Neural progenitor cell (in vitro differentiated cells): Measurements from ENCODE around the gene PTPRB. TPM values are rescaled to one million over a fixed set of nuclear protein-coding genes. Genes with fewer than 3 reads are reported as not detected.

Experiments used
- DNase-seq: peaks from one replicate; pipeline ENCODE4 v3.0.0-alpha.2; 2016; ENCODE audit warnings: low spot score
- H2AFZ ChIP-seq: fragments of 200-600 bp; sonication (generic); replicated peaks from 2 replicates; pipeline ENCODE4 v1.6.1; 2016; ENCODE audit warnings: antibody characterized with exemption
- H3F3A ChIP-seq: fragments of 200-600 bp; sonication (generic); 2 replicates; pipeline ENCODE4 v1.6.1; 2016; ENCODE audit warnings: antibody characterized with exemption, low read depth
- H3K27ac ChIP-seq: fragments of 200-600 bp; sonication (generic); 2 replicates; pipeline ENCODE4 v1.5.1; 2016; ENCODE audit warnings: mild to moderate bottlenecking
- H3K27me3 ChIP-seq: fragments of 200-600 bp; sonication (generic); 2 replicates; pipeline ENCODE4 v1.6.1; 2016; ENCODE audit warnings: mild to moderate bottlenecking, moderate library complexity
- H3K36me3 ChIP-seq: fragments of 200-600 bp; sonication (generic); 2 replicates; pipeline ENCODE4 v1.5.1; 2016
- H3K4me1 ChIP-seq: fragments of 200-600 bp; sonication (generic); 2 replicates; pipeline ENCODE4 v1.6.1; 2016; ENCODE audit warnings: mixed run types
- H3K4me2 ChIP-seq: fragments of 200-600 bp; sonication (generic); 2 replicates; pipeline ENCODE4 v1.6.1; 2016
- H3K4me3 ChIP-seq: fragments of 200-600 bp; sonication (generic); 2 replicates; pipeline ENCODE4 v1.5.1; 2016
- H3K79me2 ChIP-seq: fragments of 200-600 bp; sonication (generic); 2 replicates; pipeline ENCODE4 v1.6.1; 2016; ENCODE audit warnings: low read depth
- H3K9ac ChIP-seq: fragments of 200-600 bp; sonication (generic); 2 replicates; pipeline ENCODE4 v1.6.1; 2016
- H3K9me3 ChIP-seq: fragments of 200-600 bp; sonication (generic); 2 replicates; pipeline ENCODE4 v1.5.1; 2016; ENCODE audit warnings: low read depth
- H4K20me1 ChIP-seq: fragments of 200-600 bp; sonication (generic); 2 replicates; pipeline ENCODE4 v1.6.1; 2016; ENCODE audit warnings: low read depth
- H3K27ac Mint-ChIP-seq: 3 replicates; pipeline ENCODE4 v1.8.0; 2021; ENCODE audit warnings: mixed read lengths
- H3K27me3 Mint-ChIP-seq: 2 replicates; pipeline ENCODE4 v1.8.0; 2022; ENCODE audit warnings: low read depth, mild to moderate bottlenecking, inconsistent platforms, moderate library complexity, mixed read lengths; ENCODE audit not compliant: insufficient read depth
- H3K36me3 Mint-ChIP-seq: 3 replicates; pipeline ENCODE4 v1.8.0; 2021; ENCODE audit warnings: mixed read lengths
- H3K4me1 Mint-ChIP-seq: 3 replicates; pipeline ENCODE4 v1.8.0; 2021; ENCODE audit warnings: mixed read lengths
- H3K4me3 Mint-ChIP-seq: 3 replicates; pipeline ENCODE4 v1.8.0; 2021; ENCODE audit warnings: mild to moderate bottlenecking, moderate library complexity, mixed read lengths
- H3K9me3 Mint-ChIP-seq: 3 replicates; pipeline ENCODE4 v1.8.0; 2020; ENCODE audit warnings: mixed read lengths
- EZH2 ChIP-seq: fragments of 200-600 bp; sonication (generic); IDR thresholded peaks from 2 replicates; pipeline ENCODE4 v1.6.1; 2017; ENCODE audit warnings: antibody characterized with exemption, mild to moderate bottlenecking, moderate library complexity
- EZH2phosphoT487 ChIP-seq: fragments of 200-600 bp; sonication (generic); IDR thresholded peaks from 2 replicates; pipeline ENCODE4 v1.6.1; 2017; ENCODE audit warnings: antibody characterized with exemption
- total RNA-seq: library from RNA; depleted of rRNA; stranded (reverse); fragments of >200 nt; gene quantifications from 2 replicates; pipeline ENCODE4 v1.2.3, GENCODE V29; 2015; ENCODE audit warnings: low replicate concordance
- TF ChIP-seq, protein P1 (sequence below): fragments of 200-600 bp; sonication (generic); IDR thresholded peaks from 2 replicates; pipeline ENCODE4 v1.5.1; 2017; ENCODE audit warnings: antibody characterized with exemption, mild to moderate bottlenecking

The PTPRB gene
- total RNA-seq, 1 donor from 2014 or later, result not detected

DNA sequence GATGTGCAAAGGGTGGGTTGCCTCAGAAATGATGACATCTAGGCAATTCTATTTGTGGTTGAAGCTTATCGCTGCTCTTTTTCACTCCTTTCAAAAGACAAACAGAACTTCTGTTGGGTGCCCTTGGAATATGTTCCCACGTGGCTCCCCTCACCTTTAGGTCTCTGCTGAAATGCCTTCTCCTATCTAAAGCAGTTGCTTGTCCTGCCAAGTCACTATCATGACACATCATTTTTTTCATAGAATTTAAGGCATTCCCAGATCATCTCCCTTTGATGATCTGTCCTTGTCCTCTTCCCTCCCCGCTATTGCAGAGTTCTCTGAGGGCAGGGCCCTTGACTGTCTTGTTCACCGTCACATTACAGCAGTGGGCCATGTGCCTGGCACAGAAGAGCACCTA is 75.7 kb downstream of the PTPRB start:
- no peak overlapping the region for H3K27ac Mint-ChIP-seq
- no peaks in the 10 kb centered on the region for H3K4me1 Mint-ChIP-seq
- TF ChIP-seq EZH2phosphoT487, result no peak
- TF ChIP-seq, protein P1, sequence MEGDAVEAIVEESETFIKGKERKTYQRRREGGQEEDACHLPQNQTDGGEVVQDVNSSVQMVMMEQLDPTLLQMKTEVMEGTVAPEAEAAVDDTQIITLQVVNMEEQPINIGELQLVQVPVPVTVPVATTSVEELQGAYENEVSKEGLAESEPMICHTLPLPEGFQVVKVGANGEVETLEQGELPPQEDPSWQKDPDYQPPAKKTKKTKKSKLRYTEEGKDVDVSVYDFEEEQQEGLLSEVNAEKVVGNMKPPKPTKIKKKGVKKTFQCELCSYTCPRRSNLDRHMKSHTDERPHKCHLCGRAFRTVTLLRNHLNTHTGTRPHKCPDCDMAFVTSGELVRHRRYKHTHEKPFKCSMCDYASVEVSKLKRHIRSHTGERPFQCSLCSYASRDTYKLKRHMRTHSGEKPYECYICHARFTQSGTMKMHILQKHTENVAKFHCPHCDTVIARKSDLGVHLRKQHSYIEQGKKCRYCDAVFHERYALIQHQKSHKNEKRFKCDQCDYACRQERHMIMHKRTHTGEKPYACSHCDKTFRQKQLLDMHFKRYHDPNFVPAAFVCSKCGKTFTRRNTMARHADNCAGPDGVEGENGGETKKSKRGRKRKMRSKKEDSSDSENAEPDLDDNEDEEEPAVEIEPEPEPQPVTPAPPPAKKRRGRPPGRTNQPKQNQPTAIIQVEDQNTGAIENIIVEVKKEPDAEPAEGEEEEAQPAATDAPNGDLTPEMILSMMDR, result no peak
- TF ChIP-seq EZH2, result no peak
- H3K9me3 Mint-ChIP-seq, result no peaks in the 10 kb centered on the region
- no peak for DNase-seq
- H3K27me3 Mint-ChIP-seq, result no peaks in the 10 kb centered on the region
- Histone ChIP-seq H3F3A (no peaks in the 10 kb centered on the region), H3K9me3 (no peaks in the 10 kb centered on the region), H3K79me2 (no peaks in the 10 kb centered on the region), H3K9ac (no peak overlapping the region), H3K27me3 (no peaks in the 10 kb centered on the region), H2AFZ (no peak overlapping the region), H4K20me1 (no peaks in the 10 kb centered on the region), H3K4me1 (no peaks in the 10 kb centered on the region), H3K4me2 (no peak overlapping the region), H3K4me3 (no peak overlapping the region), H3K36me3 (no peaks in the 10 kb centered on the region), H3K27ac (no peak overlapping the region)
- H3K36me3 Mint-ChIP-seq, result no peaks in the 10 kb centered on the region
- no peak overlapping the region for H3K4me3 Mint-ChIP-seq

DNA sequence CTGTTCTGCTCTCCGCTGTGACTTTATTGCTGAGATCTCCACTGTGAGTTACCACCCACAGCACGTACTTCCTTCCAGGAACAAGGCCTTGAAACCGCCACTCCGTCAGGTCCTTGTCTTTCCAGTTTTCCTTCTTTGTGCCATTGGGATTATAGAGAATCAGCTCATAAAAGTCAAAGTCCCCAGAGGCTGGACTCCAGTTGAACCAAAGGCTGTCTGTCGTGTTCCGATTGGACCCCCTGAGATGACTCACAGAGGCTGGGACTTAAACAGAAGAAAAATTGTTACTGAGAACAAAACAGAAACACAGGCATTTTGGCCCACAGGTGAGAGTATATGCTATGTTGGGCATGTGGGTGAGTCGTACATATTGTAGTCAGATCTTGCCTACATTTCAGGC is 76.6 kb downstream of the PTPRB start:
- H3K4me3 Mint-ChIP-seq, result no peak overlapping the region
- H3K27me3 Mint-ChIP-seq, result no peaks in the 10 kb centered on the region
- no peak overlapping the region for H2AFZ ChIP-seq
- no peaks in the 10 kb centered on the region for H3K36me3 ChIP-seq
- no peak overlapping the region for H3K27ac ChIP-seq
- TF ChIP-seq, protein P1, result no peak
- TF ChIP-seq EZH2, result no peak
- no peak for TF ChIP-seq EZH2phosphoT487
- no peak overlapping the region for H3K9ac ChIP-seq
- H3F3A ChIP-seq, result no peaks in the 10 kb centered on the region
- no peak overlapping the region for H3K4me2 ChIP-seq
- no peak for DNase-seq
- H3K9me3 Mint-ChIP-seq, result no peaks in the 10 kb centered on the region
- no peak overlapping the region for H3K4me3 ChIP-seq
- H3K36me3 Mint-ChIP-seq, result no peaks in the 10 kb centered on the region
- H4K20me1 ChIP-seq, result no peaks in the 10 kb centered on the region
- H3K27me3 ChIP-seq, result no peaks in the 10 kb centered on the region
- H3K4me1 Mint-ChIP-seq, result no peaks in the 10 kb centered on the region
- H3K79me2 ChIP-seq, result no peaks in the 10 kb centered on the region
- no peak overlapping the region for H3K27ac Mint-ChIP-seq
- H3K9me3 ChIP-seq, result no peaks in the 10 kb centered on the region
- H3K4me1 ChIP-seq, result no peaks in the 10 kb centered on the region

DNA sequence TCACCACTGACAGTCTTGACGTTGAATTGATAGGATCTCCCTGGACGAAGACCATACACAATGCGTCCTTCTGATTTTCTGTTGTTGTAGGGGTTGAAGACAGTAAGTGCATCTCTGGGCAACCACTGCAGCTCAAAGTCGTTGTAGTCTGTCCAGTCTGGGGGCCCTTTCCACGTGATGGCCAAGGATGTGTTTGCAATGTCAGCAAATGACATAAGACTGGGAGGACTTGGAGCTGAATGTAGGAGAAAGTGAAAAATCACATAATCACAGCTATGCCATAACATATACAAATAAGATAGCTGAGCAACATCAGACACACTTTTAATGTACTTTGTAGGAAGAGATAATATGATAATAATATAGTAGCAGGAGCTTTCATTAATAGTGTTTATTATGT is 77.8 kb downstream of the PTPRB start:
- no peaks in the 10 kb centered on the region for H3K27me3 ChIP-seq
- no peaks in the 10 kb centered on the region for H3K36me3 ChIP-seq
- H3K4me1 ChIP-seq, result peaks cover 6% of the 10 kb centered on the region
- H3K4me3 ChIP-seq, result no peak overlapping the region
- H3K27ac ChIP-seq, result no peak overlapping the region
- no peak overlapping the region for H3K4me2 ChIP-seq
- H2AFZ ChIP-seq, result no peak overlapping the region
- Mint-ChIP-seq H3K27ac (no peak overlapping the region), H3K9me3 (no peaks in the 10 kb centered on the region), H3K4me3 (no peak overlapping the region), H3K27me3 (no peaks in the 10 kb centered on the region), H3K4me1 (no peaks in the 10 kb centered on the region), H3K36me3 (no peaks in the 10 kb centered on the region)
- H4K20me1 ChIP-seq, result no peaks in the 10 kb centered on the region
- H3F3A ChIP-seq, result no peaks in the 10 kb centered on the region
- no peaks in the 10 kb centered on the region for H3K9me3 ChIP-seq
- no peak for TF ChIP-seq EZH2phosphoT487
- TF ChIP-seq, protein P1, result no peak
- TF ChIP-seq EZH2, result no peak
- no peak for DNase-seq
- H3K9ac ChIP-seq, result no peak overlapping the region
- H3K79me2 ChIP-seq, result no peaks in the 10 kb centered on the region
